SW 1271 (cell line): ENCODE data around the gene IDH3A.

Experiments
- DNase-seq, 2 experiments: peaks; one replicate each; lab custom pipeline; 2025; lab: John Stamatoyannopoulos, UW

IDH3A gene

DNA sequence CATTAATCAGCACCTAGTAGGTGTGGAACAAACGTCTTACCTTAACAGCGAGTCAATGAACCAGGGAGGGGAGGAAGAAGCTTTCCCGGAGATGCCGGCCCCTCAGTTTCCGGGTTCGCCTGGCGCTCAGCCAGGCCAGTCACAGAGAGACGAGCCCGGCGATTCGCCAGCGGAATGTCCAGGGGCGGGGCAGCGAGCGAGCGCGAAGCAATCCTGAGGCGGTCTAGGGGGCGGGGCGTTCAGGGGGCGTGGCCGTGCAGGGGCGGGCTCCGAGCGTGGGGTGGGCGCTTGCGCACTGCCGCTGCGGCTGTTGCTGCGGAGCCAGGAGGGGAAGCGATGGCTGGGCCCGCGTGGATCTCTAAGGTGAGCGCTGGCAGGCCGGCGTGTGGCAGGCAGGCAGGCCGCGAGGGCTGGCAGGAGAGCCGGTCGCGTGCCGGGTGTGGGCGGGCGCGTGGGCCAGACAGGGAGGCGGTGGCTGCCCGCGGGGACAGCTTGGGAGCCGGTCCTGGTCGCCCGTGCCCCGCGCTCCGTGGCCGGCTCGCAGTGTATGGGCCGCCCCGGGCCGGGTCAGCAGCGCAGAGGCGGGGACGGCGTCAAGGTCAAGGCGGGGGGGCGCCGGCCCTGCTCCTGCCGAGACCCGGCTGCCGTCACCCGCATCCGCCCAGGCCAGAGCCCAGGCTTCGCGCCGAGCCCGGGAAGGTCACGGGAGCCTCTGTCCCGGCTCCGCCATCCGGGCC lies at the start of gene IDH3A:
Gene IDH3A, plus strand, starts transcription at position 295 of the 737 bp plus-strand sequence. Its CDS starts 42 bp downstream, at position 337.
- DNase-seq = peak; percentile 94 to 95

- DNase-seq = no peak
These were observed 48.3 kb upstream of the IDH3A start for GRCh38 chr15:78100886-78101285.

DNA sequence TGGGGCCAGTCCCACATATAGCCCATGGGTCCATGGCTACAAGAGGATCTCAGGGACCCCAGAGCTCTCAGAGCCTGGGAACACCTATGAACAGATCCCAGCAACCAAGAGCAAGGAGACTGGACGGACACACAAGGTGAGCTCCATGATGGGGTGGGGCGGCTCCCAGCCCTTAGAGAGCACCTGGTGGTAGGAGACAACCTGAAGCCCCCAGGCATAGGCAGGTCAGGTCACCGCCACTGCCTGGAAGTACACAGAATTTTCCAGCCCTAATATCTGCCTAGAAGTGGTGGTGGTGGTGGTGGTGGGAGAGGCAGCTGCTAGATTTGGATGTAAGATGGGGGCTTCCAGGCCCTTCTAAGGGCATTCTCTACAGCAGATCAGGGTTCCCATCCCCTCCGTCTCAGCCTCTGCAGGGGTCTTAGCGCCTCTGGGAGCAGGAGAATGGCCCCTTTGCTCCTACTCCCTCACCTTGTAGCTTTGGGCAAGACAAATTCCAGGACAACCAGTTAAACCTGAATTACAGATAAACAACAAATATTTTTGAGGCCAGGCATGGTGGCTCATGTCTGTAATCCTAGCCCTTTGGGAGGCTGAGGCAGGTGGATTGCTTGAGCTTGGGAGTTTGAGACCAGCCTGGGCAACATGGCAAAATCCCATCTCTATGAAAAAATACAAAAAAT lies 47.6 kb upstream of the IDH3A start:
- DNase-seq = no peak

GRCh38 chr15:78102211-78102610 lies 47.0 kb upstream of the IDH3A start:
- DNase-seq = no peak

DNA sequence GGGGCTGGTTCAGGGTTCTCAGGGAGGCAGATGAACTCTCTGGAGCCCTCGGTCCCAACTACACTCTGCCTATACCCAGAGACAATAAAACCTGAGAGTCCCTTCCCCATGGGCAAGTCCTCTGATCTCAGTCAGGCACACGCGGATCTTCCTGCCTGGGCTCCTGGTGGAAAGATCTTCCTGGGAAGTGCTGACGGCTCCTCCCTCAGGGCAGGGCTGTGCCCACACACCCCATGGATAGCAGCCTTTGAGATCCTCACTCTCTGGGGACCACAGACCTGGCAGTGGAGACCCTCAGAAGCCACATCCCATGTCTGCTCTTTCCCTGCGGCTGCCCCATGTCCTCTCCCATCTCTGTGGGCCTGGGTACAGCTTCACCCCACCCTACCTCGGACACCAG lies 46.4 kb upstream of the IDH3A start:
- DNase-seq = no peak

DNA sequence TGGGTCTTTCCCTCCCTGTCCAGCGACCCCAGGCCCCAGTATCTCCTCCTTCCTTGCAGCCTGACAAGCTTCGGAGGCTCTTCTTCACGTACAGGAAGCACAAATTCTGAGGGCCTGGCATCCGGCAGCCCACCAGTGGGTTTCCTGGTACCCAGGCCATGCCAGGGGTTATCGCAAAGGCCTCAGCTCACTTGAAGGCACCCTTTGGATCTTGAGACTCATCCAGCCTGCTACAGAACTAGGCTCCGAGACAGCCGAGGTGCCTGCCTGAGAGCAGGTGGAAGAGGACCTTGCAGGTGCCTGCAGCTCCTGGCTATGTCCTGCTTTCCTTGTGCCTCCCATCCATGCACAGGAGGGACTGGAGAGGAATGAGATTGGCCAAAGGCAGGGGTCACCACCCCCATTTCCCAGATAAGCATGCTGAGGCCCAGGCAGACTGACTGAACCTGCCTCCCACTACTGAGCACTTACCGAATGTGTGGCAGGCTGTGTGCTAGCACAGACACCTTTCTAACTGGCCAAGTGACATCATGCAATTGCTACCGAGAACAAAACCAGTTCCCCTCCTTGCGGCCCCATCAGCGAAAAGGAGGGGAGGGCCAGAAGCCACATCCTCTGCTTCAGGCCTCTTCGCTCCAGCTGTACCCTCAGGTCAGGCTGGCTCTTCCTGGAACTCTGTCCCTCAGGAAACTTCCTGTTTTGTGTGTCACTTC lies 45.6 kb upstream of the IDH3A start:
- no peak for DNase-seq

DNA sequence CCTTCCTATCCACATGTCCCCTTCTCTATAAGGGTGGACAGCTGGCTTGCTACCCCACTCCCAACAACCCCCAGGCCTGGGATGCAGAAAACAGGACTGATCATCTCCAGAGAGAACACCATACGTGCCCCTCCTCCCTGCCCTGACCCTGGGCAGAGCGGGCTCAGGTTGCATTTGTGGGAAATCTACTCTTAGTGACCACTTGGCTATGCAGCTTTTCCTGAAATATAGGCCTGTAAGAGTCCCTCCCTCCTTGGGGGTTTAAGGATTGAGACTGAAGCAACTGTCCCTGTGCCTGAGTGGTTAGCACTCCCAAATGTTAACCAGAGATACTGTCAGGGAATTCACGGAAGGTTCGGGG lies 45.1 kb upstream of the IDH3A start:
- DNase-seq = no peak

- no peak for DNase-seq
These were observed 44.3 kb upstream of the IDH3A start for GRCh38 chr15:78104566-78105475.

GRCh38 chr15:78105476-78106241 lies 43.5 kb upstream of the IDH3A start:
- no peak for DNase-seq

DNA sequence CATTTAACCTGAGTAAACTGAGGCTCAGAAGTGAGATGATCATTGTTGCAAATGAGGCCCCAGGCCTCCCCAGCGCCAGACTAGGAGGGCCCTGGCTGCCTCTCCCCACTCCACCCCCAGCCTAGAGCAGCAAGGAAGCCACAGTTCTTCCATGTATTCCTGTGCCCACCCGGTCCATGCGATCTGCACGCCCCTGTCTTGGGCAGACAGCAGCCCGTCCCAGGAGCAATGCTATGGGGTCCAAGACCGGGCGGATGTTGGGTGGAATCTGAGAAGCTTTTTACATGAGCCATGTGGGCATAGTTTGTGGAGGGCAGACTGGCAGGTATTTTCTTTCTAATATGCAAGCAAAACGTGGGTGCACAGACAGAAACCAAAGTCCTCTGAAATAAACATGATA lies 41.7 kb upstream of the IDH3A start:
- no peak for DNase-seq

- peak; percentile 57 to 82 for DNase-seq
These were observed 40.7 kb upstream of the IDH3A start for GRCh38 chr15:78108300-78109084.

- no peak for DNase-seq
These were observed 40.0 kb upstream of the IDH3A start for GRCh38 chr15:78109156-78109555.

GRCh38 chr15:78110096-78110495 lies 39.1 kb upstream of the IDH3A start:
- DNase-seq = no peak

DNA sequence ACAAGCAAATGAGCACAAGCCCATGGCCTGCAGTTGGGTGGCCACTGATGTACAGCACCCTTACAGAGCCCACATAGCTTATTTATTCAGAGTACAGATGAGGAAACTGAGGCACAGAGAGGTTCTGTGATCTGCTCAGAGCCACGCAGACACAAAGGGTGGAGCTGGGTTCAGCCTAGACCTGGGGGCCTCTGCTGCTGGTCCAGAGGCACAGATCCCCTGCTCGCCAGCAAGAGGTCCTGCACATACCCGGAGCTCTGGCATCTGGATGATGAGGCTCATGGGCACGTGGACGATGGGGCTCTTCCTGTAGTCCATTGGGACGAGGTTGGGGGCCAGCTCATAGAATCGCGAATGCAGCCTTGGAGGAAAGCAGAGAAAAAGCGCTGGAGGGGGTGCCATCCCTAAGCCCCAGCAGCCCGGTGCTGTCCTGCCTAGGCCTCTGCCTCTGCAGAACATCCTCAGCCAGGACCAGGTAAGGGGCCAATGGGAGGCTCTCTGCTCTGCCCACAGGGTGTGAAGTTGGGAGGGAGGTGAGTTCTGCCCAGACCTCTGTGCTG lies 38.2 kb upstream of the IDH3A start:
- DNase-seq = no peak

GRCh38 chr15:78111788-78112187 lies 37.4 kb upstream of the IDH3A start:
- no peak for DNase-seq

DNA sequence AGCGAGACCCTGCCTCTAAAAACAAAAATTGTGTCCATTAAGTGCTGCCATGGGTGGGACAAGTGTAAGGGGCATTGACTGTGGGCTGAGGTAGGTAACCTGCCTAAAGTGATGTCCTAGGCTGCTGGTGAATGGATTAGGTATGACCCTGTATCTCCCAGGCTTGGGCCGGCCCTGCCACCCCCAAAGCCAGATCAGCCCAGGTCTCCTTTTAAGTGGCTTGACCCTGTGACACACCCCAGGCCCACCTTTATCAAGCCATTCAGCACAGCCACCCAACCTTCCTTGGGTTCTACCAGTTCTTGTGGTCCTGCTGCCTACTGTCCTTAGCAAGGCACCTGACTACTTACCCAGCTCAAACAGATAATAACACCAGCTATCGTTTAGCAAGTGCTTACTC lies 36.6 kb upstream of the IDH3A start:
- no peak for DNase-seq

GRCh38 chr15:78120523-78120922 lies 28.6 kb upstream of the IDH3A start:
- DNase-seq = no peak

DNA sequence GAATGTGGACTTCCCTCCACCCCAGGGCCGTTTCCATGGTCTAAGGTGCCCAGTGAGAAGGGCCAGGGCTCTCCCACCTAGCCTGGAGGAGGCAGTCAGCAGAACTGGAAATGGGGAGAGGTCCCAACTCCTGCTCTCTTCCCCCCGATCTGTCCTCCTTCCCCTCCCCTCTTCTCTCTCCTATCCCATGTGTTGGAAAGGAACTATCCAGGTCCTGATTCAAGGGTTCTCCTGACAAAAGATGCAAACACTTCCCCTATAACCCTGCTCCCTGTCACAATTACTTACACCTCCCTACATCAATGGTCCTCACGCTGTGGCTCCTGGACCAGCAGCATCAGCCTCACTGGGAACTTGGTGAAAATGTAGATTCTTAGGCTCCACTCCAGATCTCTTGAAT lies 23.9 kb upstream of the IDH3A start:
- no peak for DNase-seq

GRCh38 chr15:78127882-78128281 lies 21.3 kb upstream of the IDH3A start:
- no peak for DNase-seq

DNA sequence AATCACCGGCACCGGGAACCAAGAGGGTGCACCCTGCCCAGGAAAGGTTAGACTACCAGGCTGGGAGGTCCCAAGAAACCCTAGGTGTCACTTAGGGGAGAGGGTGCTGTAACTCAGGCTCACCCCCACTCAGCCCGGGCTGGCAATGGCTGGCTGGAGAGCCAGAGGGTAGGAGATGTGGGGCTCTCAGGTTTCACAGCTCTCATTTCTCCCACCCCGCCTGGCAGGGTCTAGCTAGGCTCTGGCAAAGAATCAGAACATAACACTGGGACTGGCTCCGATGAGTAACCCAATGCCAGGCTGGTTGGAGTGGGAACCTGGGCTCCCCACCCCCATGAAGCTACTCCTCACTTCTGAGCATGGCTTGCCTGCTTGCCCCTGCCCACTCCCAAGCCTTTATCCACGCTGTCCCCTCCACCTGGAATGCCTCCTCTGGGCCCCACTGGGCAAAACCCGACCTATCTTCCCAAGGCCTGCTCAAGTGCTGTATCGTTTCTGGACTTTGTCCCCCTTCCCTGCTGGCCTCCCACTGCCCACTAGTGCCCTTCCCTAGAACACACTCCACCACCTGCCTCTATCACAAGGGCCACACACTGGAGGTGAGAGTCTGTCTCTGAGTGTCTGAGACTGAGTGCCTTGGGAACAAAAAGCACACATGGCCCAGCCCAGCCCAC lies 19.9 kb upstream of the IDH3A start:
- DNase-seq = no peak
